PC-9 (cell line): ENCODE measurements around the gene CDS1.

ENCODE experiments used
- CTCF ChIP-seq: fragments of 200-600 bp; sonication (generic); conservative IDR thresholded peaks from 2 replicates; pipeline ENCODE4 v1.6.1; 2017; ENCODE audit warnings: mixed run types, antibody characterized with exemption, mild to moderate bottlenecking, moderate library complexity
- EZH2 ChIP-seq: fragments of 200-600 bp; sonication (generic); IDR thresholded peaks from 2 replicates; pipeline ENCODE4 v1.8.0; 2017; ENCODE audit warnings: antibody characterized with exemption, low read depth

GRCh38 chr4:84677995-84678394 lies 95.1 kb downstream of the CDS1 start:
- TF ChIP-seq CTCF (no peak), EZH2 (no peak)
